Endothelial cell of umbilical vein (primary cell): Measurements from ENCODE around the gene EBF4. TPM values are rescaled to one million over a fixed set of nuclear protein-coding genes. Genes with fewer than 3 reads are reported as not detected.

Source experiments
- BruUV-seq: library from RNA; stranded (reverse); fragments of 400-500 nt; replicated peaks from 2 replicates; lab custom pipeline; 2021; lab: Mats Ljungman, UMichigan
- CTCF ChIA-PET: fragments of 300-600, 350-600 bp; sonication (Branson Sonifier 250); formaldehyde crosslinking; loops from one replicate; lab custom pipeline; 2021; ENCODE audit warnings: antibody characterized with exemption, inconsistent platforms; lab: Charles Lee
- POLR2A ChIA-PET: fragments of 300-600, 350-600 bp; sonication (Branson Sonifier 250); formaldehyde crosslinking; loops from one replicate; lab custom pipeline; 2021; ENCODE audit warnings: antibody characterized with exemption, inconsistent platforms; lab: Charles Lee
- DNase-seq: peaks from one replicate; pipeline ENCODE4 v3.0.0-alpha.2; 2011; ENCODE audit warnings: low read depth, low spot score
- FAIRE-seq: peaks from 2 replicates; lab custom pipeline; 2011; peaks lifted over from hg19 to GRCh38; lab: Jason Lieb, UNC
- H2AFZ ChIP-seq: 2 replicates; pipeline ENCODE4 v1.6.0; 2012; ENCODE audit warnings: low read depth, low read length, control low read depth, inconsistent platforms
- H3K27ac ChIP-seq: 2 replicates; pipeline ENCODE4 v1.5.1; 2011; ENCODE audit warnings: low read depth, mild to moderate bottlenecking, control low read depth, low read length, moderate library complexity; ENCODE audit not compliant: insufficient read depth
- H3K27me3 ChIP-seq, 2 experiments: 2 replicates each; pipeline versions ENCODE4 v1.6.0 to v1.6.1; 2011; ENCODE audit warnings: low read length in 2 of 2, mixed read lengths in 1 of 2; ENCODE audit not compliant: control insufficient read depth in 2 of 2, insufficient read depth in 2 of 2
- H3K36me3 ChIP-seq, 2 experiments: 2 replicates in 1 of 2; 3 replicates in 1 of 2; pipeline ENCODE4 v1.5.1; 2011; ENCODE audit warnings: low read length in 2 of 2, mild to moderate bottlenecking in 1 of 2, moderate library complexity in 1 of 2; ENCODE audit not compliant: control insufficient read depth in 2 of 2, insufficient read depth in 2 of 2; ENCODE audit errors: extremely low read depth in 1 of 2
- H3K4me1 ChIP-seq: 3 replicates; pipeline ENCODE4 v1.5.1; 2011; ENCODE audit warnings: mild to moderate bottlenecking, low read length; ENCODE audit not compliant: control insufficient read depth, insufficient read depth; ENCODE audit errors: extremely low read depth
- H3K4me2 ChIP-seq: 2 replicates; pipeline ENCODE4 v1.6.1; 2011; ENCODE audit warnings: low read length, control low read depth, mixed read lengths; ENCODE audit not compliant: insufficient read depth
- H3K4me3 ChIP-seq, 3 experiments: fragments of 200-600 bp in 1 of 3; sonication (generic), shearing (Covaris generic) in 1 of 3; replicated peaks in 1 of 3; 2 replicates each; pipeline ENCODE4 v1.5.1; 2011 to 2016; ENCODE audit warnings: control low read depth in 3 of 3, low read length in 3 of 3, mild to moderate bottlenecking in 2 of 3, inconsistent platforms in 1 of 3, low read depth in 1 of 3, moderate library complexity in 1 of 3; ENCODE audit not compliant: insufficient read depth in 1 of 3
- H3K79me2 ChIP-seq: 2 replicates; pipeline ENCODE4 v1.6.0; 2012; ENCODE audit warnings: low read length, inconsistent platforms; ENCODE audit not compliant: control insufficient read depth, insufficient read depth
- H3K9ac ChIP-seq: replicated peaks from 2 replicates; pipeline ENCODE3; 2011; ENCODE audit warnings: low read length, control low read depth; ENCODE audit not compliant: insufficient read depth; ENCODE audit errors: extremely low read depth
- H3K9me1 ChIP-seq: replicated peaks from 3 replicates; pipeline ENCODE4 v1.6.0; 2011; ENCODE audit warnings: mild to moderate bottlenecking, low read length; ENCODE audit not compliant: control insufficient read depth, insufficient read depth; ENCODE audit errors: extremely low read depth
- H3K9me3 ChIP-seq: replicated peaks from 2 replicates; pipeline ENCODE4 v1.5.1; 2012; ENCODE audit warnings: low read length, inconsistent platforms; ENCODE audit not compliant: control insufficient read depth, insufficient read depth
- H4K20me1 ChIP-seq: replicated peaks from 2 replicates; pipeline ENCODE3; 2011; ENCODE audit warnings: mild to moderate bottlenecking, low read length; ENCODE audit not compliant: control insufficient read depth, insufficient read depth; ENCODE audit errors: extremely low read depth
- CTCF ChIP-seq, 2 donors: IDR thresholded peaks; 1 replicate in 1 of 2; 2 replicates in 1 of 2; pipeline ENCODE4 v1.5.1; 2011; ENCODE audit warnings: low read length in 2 of 2, mild to moderate bottlenecking in 2 of 2, moderate library complexity in 2 of 2, control low read depth in 1 of 2, inconsistent platforms in 1 of 2, low read depth in 1 of 2; ENCODE audit not compliant: insufficient read depth in 1 of 2; ENCODE audit errors: extremely low read depth in 1 of 2
- EZH2 ChIP-seq: IDR thresholded peaks from 2 replicates; pipeline ENCODE4 v1.6.1; 2012; ENCODE audit warnings: borderline replicate concordance, low read depth, mild to moderate bottlenecking, moderate library complexity, low read length, inconsistent platforms; ENCODE audit not compliant: severe bottlenecking
- FOS ChIP-seq: IDR thresholded peaks from 2 replicates; pipeline ENCODE4 v1.6.1; 2011; ENCODE audit warnings: mild to moderate bottlenecking, low read length, moderate library complexity, borderline replicate concordance; ENCODE audit not compliant: insufficient read depth
- GATA2 ChIP-seq: IDR thresholded peaks from 2 replicates; pipeline ENCODE4 v1.7.0; 2011; ENCODE audit warnings: low read depth, mild to moderate bottlenecking, moderate library complexity, mixed read lengths, low read length; ENCODE audit not compliant: insufficient read length, insufficient read depth
- JUN ChIP-seq: IDR thresholded peaks from 2 replicates; pipeline ENCODE4 v1.6.1; 2011; ENCODE audit warnings: borderline replicate concordance, low read depth; ENCODE audit not compliant: insufficient read length, insufficient read depth
- MAX ChIP-seq: IDR thresholded peaks from 2 replicates; pipeline ENCODE4 v1.6.1; 2011; ENCODE audit not compliant: insufficient read depth, insufficient read length
- MYC ChIP-seq: IDR thresholded peaks from one replicate; pipeline ENCODE4 v1.6.1; 2011; ENCODE audit warnings: mild to moderate bottlenecking, low read depth, low read length
- POLR2A ChIP-seq: IDR thresholded peaks from 2 replicates; pipeline ENCODE4 v1.6.1; 2012; ENCODE audit warnings: low read depth, mild to moderate bottlenecking, control low read depth, low read length
- POLR2AphosphoS5 ChIP-seq: IDR thresholded peaks from 2 replicates; pipeline ENCODE4 v1.6.1; 2012; ENCODE audit warnings: low read depth, mild to moderate bottlenecking, control low read depth, low read length, moderate library complexity; ENCODE audit not compliant: insufficient read depth
- dilution Hi-C: fragments of 300-500 bp; cut with MboI; formaldehyde crosslinking; loops from one replicate; pipeline ENCODE4 v1.15.0; 2019; ENCODE audit warnings: low sequenced_read_pairs; ENCODE audit not compliant: extremely low pct_ligation_motif_present
- intact Hi-C: fragments of 100-400 bp; cut with micrococcal nuclease; formaldehyde crosslinking; loops from one replicate; pipeline ENCODE4 v1.10.0; 2022
- polyA plus RNA-seq, 4 experiments: library from polyadenylated mRNA; depleted of rRNA in 3 of 4; stranded (reverse) in 3 of 4; unstranded in 1 of 4; fragments of >200 nt; gene quantifications; 2 replicates each; pipeline versions ENCODE4 v1.2.1 to v1.2.3, GENCODE V29; 2011 to 2012; ENCODE audit warnings: missing spikeins in 1 of 4
- total RNA-seq: library from RNA; stranded (reverse); gene quantifications from 2 replicates; pipeline ENCODE4 v1.2.3, GENCODE V29; 2021

EBF4 gene
- total and polyA plus RNA-seq, 2 donors (not counting 3 experiments of a cell fraction or from before 2014, with no cell fraction given) = 2.7 to 3.4 TPM

- no TSS peak for BruUV-seq
- H3K9me3 ChIP-seq = no peaks in the 10 kb centered on the region
- FAIRE-seq (no peak), DNase-seq (no peak)
- H3K79me2 ChIP-seq = no peaks in the 10 kb centered on the region
- CTCF ChIA-PET = interaction anchor here (2.7 kb wide), 1 partner anchor 55 kb away, joined by 7 read pairs; no protein-coding TSS in a partner anchor
- H3K9ac ChIP-seq = no peak overlapping the region
- H2AFZ ChIP-seq = no peak overlapping the region
- no peaks in the 10 kb centered on the region for H3K36me3 ChIP-seq
- TF ChIP-seq POLR2A (no peak), MAX (no peak), EZH2 (no peak), JUN (no peak), FOS (no peak), POLR2AphosphoS5 (no peak), GATA2 (no peak), CTCF (IDR thresholded peaks at IDR 0.05; ENCODE audit: extremely low read depth in 1 of 2, insufficient read depth in 1 of 2, low read depth in 1 of 2, low read length in 2 of 2) (no peak), MYC (no peak)
- no peaks in the 10 kb centered on the region for H4K20me1 ChIP-seq
- intact Hi-C loops (no loop called here), dilution Hi-C loops (no loop called here)
- H3K4me1 ChIP-seq = peaks cover 6% of the 10 kb centered on the region
- POLR2A ChIA-PET = no interaction called here
- no peaks in the 10 kb centered on the region for H3K9me1 ChIP-seq
- no peak overlapping the region for H3K27ac ChIP-seq
- no peak overlapping the region for H3K4me3 ChIP-seq
- H3K27me3 ChIP-seq = peaks cover 23 to 29% of the 10 kb centered on the region in 2 experiments
- H3K4me2 ChIP-seq = no peak overlapping the region
Observed at GRCh38 chr20:2797136-2797983, 104.8 kb downstream of the EBF4 start.
